Measurements from ENCODE around the gene CDH22.
A peak's percentile ranks its signal among the peaks of the same experiment; 100 is the strongest.

The CDH22 gene

GRCh38 chr20:46296526-46297250 is 11.6 kb downstream of the CDH22 start:
- DNase-seq, result no peak

DNA sequence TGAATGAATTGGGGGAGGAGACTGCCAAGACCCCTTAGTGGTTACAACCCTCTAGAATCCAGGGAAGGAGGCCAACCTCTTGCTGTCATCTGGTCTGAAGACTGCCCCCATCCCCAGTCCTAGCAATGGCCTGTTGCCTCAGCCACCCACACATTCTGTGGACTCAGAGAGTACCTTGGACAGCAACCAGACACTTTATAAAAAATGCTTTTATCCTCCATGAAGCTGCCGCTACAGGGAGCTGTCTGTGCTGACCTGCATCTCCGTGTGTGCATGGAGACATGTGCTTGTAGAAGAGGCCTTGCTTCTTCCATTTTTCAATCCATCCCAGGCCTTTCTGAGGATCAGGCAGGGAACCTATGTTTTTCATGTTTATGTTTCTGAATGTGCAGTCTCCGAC is 15.2 kb downstream of the CDH22 start:
- DNase-seq, result no peak

GRCh38 chr20:46291401-46291800 is 16.9 kb downstream of the CDH22 start:
- no peak for DNase-seq

- DNase-seq, result no peak
These were observed 18.9 kb downstream of the CDH22 start for GRCh38 chr20:46289432-46289831.

DNA sequence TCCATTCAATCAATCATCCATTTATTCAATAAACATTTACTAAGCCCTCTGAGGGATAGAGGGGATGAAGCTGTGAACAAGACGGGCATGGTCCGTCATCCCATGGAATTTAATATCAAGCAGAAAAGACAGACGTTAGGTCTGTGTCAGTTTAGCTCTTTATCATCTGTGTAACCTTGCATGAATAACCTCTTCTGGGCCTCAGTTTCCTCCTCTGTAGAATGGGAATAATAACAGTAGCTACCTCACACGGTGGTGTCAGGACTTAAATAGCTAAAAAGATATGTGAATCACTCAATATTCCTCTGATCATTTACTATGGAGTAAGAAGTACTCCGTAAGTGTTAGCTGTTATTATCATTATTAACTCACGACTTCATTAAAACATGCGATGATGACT is 21.3 kb downstream of the CDH22 start:
- DNase-seq, result no peak

GRCh38 chr20:46286382-46286781 is 21.9 kb downstream of the CDH22 start:
- no peak for DNase-seq

GRCh38 chr20:46285740-46286139 is 22.6 kb downstream of the CDH22 start:
- DNase-seq, result no peak

- no peak for DNase-seq
These were observed 23.2 kb downstream of the CDH22 start for GRCh38 chr20:46285072-46285471.

GRCh38 chr20:46284040-46284427 is 24.3 kb downstream of the CDH22 start:
- DNase-seq, result no peak

DNA sequence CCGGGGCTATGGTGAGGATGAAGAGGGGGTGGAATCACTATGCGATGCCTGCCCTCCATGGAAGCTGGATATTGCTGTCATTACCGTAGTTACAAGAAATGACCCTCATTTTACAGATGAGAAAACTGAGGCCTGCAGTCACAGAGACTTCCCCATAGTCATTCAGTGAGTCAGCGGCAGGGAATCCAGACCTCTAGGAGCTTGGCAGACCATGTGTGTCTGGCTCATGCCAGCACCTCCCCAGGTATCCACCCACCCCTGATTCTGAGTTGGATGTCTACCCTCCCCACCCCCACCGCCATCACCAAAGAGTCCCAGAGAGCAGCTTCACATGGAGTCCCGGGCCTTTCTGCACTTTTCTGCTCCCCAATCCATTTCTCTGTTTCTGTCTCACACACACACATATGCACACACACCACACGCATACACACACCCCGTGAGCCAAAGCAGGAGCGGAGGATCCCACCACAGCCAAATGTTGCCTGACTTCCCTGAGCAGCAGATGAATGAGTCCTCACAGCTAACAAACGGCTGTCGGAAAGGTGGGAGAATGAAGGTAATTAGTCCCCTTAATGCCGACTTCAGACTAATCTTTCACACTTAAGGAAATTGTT is 24.8 kb downstream of the CDH22 start:
- no peak for DNase-seq

GRCh38 chr20:46282669-46283068 is 25.6 kb downstream of the CDH22 start:
- DNase-seq, result no peak

- no peak for DNase-seq
These were observed 29.2 kb downstream of the CDH22 start for GRCh38 chr20:46279103-46279502.

DNA sequence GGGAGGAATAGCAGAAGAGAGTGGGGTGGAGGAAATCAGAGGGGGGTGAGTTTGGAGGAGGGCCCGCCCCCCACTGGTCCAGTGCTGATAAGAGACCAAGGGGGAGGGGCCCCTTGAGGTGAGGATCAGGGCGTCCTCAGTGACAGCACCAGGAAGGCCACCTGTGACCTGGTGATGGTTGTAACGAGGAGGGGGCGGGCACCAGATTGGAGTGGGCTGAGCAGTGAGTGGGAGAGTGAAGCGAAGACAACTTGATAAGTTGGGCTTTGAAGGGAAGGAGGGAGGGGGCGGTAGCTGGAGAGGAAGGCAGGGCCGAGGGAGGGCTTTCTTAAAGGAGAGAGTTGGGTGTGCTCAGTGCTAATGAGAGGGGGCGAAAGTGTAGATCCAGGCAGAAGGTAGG is 30.7 kb downstream of the CDH22 start:
- no peak for DNase-seq

DNA sequence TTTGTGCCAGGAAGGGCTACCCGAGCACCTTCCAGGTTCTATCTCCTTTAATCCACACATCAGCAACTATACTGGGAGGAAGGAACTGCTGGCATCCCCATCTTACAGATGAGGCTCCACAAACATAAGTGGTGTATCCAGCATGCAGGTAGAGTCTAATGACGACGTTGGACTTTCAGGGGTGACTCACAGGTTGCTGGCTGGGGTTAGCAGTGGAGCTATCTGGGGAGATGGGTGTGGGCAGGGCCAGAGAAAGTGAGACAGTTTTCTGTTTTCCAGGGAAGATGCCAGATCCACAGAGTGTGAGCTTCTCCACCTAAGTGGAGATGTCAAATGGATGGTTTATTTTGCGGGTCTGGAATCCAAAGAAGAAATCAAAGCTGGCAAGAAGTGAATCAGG is 31.8 kb downstream of the CDH22 start:
- no peak for DNase-seq

DNA sequence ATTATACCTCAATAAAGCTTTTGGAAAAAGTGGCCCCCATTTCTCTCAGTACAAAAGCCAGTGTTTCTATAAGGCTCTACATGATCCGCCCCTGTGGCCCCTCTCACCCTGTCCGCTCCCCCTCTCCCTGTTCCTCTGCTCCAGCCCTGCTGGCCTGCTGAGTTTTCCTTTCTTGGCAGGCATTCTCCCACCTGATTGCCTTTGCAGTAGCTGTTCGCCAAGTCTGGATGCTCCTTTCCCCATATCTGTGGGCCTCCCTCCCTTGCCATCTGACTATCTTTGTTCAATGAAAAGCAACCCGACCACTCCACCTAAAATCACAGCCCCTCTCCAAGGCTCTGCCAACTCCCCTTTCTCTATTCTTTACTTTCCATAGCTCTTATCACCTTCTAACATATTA is 33.2 kb downstream of the CDH22 start:
- no peak for DNase-seq

DNA sequence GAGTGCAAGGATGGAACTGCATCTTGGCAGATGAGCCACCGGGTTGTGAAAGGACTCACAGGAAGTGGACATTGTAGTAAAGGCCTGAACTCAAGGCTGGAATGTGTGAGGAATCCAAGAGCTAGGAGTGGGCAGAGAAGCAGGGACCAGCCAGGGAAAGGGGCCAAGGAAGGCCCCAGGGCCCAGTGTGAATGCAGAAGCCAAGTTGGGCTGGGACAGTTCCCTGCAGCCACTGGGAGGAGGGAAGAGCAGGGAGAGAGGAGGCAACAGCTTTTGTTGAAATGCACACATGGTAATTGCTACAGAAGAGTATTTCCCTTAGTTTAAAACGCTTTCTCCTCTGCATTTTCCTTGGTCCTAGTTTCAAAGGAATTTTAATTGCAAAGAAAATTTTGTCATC is 34.6 kb downstream of the CDH22 start:
- DNase-seq, result no peak

GRCh38 chr20:46272389-46273047 is 35.8 kb downstream of the CDH22 start:
- DNase-seq, result no peak

GRCh38 chr20:46270977-46271744 is 37.1 kb downstream of the CDH22 start:
- peak; percentile 36 for DNase-seq

GRCh38 chr20:46269372-46269771 is 38.9 kb downstream of the CDH22 start:
- DNase-seq, result no peak

DNA sequence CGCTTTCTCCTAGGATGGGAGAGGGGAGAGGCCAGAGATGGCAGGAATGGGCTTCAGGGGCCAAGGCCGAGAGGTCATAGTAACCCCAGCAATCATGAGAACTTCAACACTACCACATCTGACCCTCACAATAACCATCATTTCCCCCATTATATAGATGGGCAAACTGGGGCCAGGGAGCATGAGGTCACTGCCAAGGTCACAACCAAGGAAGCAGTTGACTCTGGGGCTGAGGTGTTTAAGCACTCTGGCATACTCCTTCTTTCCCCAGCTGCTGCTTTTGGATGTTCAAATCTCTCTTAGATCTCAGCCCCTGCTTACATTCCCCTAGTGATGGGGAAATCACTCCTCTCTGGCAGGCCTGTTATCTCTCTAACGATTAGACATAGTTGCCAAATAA is 39.6 kb downstream of the CDH22 start:
- DNase-seq, result no peak

DNA sequence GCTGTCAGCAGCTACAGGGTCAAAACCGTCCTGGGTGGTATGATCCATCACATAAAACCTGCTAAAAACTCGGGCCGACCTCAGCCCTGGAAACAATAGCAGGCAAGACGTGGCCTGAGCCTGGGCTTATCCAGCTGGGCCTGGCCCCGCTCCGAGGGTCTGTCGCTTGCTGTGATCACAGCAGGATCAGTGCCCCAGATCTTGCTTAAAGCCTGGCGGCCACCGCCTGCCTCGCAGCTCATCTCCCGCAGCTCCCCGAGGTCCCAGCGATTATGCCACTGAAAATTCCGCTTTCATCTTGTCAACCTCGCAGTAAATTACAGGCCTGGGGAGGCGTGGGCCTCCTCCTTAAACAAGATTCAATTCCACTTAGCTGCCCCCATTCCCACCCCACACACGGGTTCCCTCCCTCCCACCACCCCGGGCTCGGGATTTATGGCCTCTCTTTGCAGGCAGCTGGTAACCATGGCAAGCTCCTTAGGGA is 40.1 kb downstream of the CDH22 start:
- DNase-seq, result no peak

GRCh38 chr20:46267108-46268105 is 40.9 kb downstream of the CDH22 start:
- DNase-seq, result no peak

Data from NCI-H2171 (cell line).